ENCODE results near the gene DCUN1D4. TPM values are rescaled to one million over a fixed set of nuclear protein-coding genes. Genes with fewer than 3 reads are reported as not detected.
"Not testable (repeated sequence)": the region's sequence is repeated elsewhere in the genome, so short reads cannot be mapped to it uniquely, and the experiment has no call there.

The DCUN1D4 gene
- total RNA-seq, 2 donors from 2014 or later: 49.1 to 50.9 TPM

- intact Hi-C loops (cut with DNase I): no loop called here
- ATAC-seq (peak; percentile 63 to 72), DNase-seq (peak; percentile 21)
Observed at GRCh38 chr4:51932261-51932660, 89.3 kb downstream of the DCUN1D4 start.

GRCh38 chr4:51932684-51933083, 89.7 kb downstream of the DCUN1D4 start:
- intact Hi-C loops (cut with DNase I): no loop called here
- DNase-seq (no peak), ATAC-seq (no peak)

GRCh38 chr4:51940460-51940859, 97.5 kb downstream of the DCUN1D4 start:
- ATAC-seq; DNase-seq; intact Hi-C loops (cut with DNase I): not testable (repeated sequence)

GRCh38 chr4:51942108-51942832, 99.3 kb downstream of the DCUN1D4 start:
- ATAC-seq (no peak), DNase-seq (no peak)
- intact Hi-C loops (cut with DNase I): no loop called here

GRCh38 chr4:51942833-51943215, 99.9 kb downstream of the DCUN1D4 start:
- ATAC-seq: no peak
- DNase-seq: no peak
- intact Hi-C loops (cut with DNase I): no loop called here

GRCh38 chr4:51943221-51943620, 100.3 kb downstream of the DCUN1D4 start:
- intact Hi-C loops (cut with DNase I): no loop called here
- ATAC-seq (no peak), DNase-seq (no peak)

GRCh38 chr4:51958199-51958968, 115.4 kb downstream of the DCUN1D4 start:
- ATAC-seq (no peak), DNase-seq (no peak)
- intact Hi-C loops (cut with DNase I): no loop called here

GRCh38 chr4:51960486-51960885, 117.5 kb downstream of the DCUN1D4 start:
- intact Hi-C loops (cut with DNase I): no loop called here
- ATAC-seq (no peak), DNase-seq (no peak)

GRCh38 chr4:51963841-51964517, 121.0 kb downstream of the DCUN1D4 start:
- no peak for DNase-seq
- intact Hi-C loops (cut with DNase I): no loop called here

GRCh38 chr4:51965862-51966261, 122.9 kb downstream of the DCUN1D4 start:
- ATAC-seq (no peak), DNase-seq (no peak)
- intact Hi-C loops (cut with DNase I): no loop called here

More at GRCh38 chr4:51963841-51964517, 121.0 kb downstream of the DCUN1D4 start:
- ATAC-seq: no peak

Other genes starting within 250 kb of the DCUN1D4 start
- under 1 TPM; 0.27 to 0.29 TPM for gene LRRC66, start 177.2 kb downstream of the DCUN1D4 start, total RNA-seq
- 10 to 100 TPM; 73.0 to 74.5 TPM for gene SGCB, start 195.1 kb downstream of the DCUN1D4 start, total RNA-seq
- gene SPATA18, start 208.2 kb downstream of the DCUN1D4 start, total RNA-seq: 1 to 10 TPM; 2.5 to 3.1 TPM

All from left cardiac atrium (tissue), 4 donors.